CD4-positive, alpha-beta T cell treated with Interleukin-12 subunit alpha and Interleukin-12 subunit beta, for 1 hour (primary cell): ENCODE measurements around the gene PIEZO1.

ENCODE experiments used
- DNase-seq: peaks from one replicate; pipeline ENCODE4 v3.0.0-alpha.2; 2020

Gene PIEZO1

DNA sequence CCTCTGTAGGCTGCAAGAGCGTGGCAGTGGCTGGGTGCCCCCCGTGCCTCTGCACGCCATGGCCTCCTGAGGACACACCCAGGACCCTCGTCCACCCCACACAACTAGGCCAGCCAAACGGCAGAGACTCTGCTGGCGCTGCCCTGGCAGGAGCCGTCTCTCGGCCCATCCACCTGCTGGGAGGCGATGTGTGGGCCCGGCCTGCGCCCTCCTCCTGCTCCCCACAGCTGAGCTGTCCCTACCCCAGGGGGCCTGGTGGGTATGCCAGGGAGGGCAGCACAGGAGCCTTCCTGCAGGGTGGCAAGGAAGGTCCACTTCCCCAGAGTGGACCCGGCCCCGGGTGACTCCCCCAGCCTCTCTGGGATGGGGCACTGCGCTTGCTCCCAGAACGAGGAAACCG, 85.8 kb downstream of the PIEZO1 start:
- no peak for DNase-seq

DNA sequence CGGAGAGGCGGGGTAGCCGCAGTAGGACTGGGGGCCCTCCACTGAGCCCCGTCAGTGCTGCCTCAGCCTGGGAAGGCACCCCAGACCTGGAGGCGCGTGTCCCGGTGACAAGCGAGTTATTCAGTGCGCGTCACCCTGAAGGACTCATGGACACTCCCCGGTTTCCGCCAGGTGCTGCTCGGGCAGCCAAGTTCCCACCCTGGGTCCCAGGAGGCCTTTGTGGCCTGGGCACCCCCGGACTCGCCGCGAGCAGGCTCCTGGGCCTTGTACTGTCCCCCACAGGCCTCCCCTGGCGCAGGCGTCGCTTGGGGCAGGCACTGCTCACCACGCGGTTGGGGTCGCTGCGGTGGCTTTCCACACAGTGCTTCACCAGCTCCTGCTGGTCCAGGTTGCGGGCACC, 86.4 kb downstream of the PIEZO1 start:
- DNase-seq, result no peak

DNA sequence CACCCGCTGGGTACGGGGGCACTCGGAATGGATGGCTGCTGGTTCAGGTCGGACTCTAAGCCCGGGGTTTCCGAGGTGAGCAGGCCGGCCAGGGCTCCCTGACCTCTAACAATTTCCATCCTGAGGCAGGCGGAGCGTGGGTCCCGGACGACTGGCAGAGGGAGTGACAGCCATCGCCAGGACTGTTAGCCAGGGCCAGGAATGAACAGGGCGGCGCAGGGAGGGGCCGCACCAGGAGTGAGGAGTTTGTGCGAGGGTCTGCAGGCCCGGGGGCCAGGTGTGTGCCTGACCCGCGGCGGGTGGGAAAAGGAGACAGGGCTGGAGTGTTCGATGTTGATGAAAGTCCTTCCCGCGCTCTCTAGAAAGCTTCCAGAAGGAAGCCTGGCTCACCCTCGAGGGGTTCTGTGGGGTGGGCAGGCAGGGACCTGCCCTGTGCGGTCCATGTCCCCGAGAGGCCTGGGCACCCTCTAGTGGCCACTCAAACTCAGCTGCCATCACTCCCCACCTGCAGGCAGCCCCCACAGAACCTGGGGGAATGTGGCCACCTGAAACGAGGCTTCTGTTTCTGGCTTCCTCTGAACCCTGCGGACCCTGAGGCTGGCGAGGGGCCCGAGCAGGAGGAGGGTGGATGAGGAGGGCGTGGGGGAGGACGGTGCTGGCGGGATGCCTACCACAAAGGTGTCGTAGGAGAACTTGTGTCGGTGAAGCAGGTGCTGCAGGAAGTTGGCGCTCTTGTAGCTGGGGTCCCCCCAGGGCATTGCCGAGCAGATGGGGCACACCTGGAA, 87.0 kb downstream of the PIEZO1 start:
- peak; percentile 40 for DNase-seq

DNA sequence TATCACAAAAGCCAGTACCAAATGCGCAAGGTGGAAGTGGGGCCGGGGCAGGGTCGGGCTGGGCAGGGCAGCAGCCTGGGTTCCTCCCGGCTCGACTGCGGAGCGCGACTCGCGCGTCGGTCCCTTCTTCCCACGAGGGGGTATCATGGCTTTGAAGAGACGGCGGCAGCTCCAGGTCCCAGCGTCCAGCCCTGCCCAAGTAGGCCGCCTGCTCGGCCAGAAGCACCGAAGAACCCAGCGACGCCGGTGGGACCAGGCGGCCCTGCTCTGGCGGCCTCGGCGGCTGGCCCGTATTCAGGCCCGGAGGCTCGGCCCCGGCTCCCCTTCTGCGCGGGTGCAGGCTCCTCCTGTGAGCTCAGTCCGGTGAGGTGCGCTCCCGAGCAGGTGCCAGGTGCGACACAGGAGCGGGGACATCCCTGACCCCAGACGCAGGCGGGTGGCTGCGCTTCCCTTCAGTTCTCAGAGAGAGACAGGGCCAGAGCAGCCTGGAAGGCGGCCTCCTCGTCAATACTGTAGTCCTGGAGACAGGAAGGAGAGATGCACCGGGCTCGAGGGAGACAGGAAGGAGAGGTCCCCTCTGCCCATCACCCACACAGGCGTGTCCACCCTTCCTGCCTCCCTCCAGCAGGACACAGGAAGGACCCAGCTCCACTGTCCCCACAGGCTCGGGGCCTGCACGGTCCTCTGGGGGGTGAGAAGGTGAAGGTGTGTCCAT, 87.7 kb downstream of the PIEZO1 start:
- no peak for DNase-seq

DNA sequence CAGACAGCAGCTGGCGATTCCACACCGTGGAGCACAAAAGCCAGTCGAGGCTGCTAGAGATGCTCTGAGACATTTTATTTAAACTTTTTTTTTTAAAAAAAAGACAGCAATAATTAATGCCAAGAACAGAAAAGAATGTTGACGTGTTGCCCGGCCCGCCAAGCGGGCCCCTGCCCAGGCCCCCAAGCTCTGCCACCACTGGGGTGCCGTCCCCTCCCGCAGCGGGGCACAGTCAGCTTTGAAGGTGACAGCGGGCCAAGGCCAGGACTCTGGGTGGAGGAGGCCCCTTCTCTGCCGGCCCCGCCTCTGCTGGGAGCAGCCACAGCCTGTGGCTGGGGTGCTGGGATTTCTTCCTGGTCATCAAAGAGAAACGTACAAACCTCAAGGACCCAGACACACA, 88.6 kb downstream of the PIEZO1 start:
- DNase-seq, result no peak

DNA sequence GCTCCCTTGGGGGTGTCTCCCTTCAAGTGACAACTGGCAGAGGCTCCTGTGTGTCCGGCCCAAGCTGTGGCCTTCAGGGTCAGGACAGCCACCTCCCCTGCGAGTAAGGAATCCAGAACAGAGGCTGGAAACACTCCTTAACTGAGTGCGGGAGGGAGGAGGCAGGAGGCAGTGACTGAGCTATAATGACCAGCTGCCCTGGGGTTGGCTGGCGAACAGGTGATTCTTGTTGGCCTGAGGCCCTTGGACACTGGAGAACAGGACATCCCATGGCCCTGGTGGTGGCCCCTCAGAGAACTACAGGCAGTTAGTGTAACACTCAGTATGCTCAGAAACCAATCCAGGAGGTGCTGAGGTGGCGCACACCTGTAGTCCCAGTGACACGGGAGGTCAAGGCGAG, 89.3 kb downstream of the PIEZO1 start:
- DNase-seq, result no peak

DNA sequence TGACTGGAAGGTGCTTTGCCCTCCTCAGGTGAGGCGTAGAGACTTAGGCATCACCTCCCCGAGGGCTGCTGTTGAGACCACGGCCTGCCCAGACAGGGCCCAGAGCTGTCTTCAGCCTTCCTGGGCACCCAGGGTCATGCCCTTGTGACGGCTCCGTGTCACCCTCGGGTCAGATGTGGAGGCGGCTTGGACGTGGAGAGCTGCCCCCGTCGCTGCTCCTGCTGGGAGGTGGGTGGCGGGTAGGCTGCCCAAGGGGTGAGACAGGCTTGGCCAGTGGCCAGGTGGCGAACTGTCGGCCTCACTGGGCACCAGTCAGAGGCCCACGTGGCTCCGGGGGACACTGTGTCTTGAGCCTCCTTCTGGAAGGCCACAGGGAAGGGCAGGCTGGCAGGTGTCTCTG, 89.8 kb downstream of the PIEZO1 start:
- DNase-seq, result no peak

DNA sequence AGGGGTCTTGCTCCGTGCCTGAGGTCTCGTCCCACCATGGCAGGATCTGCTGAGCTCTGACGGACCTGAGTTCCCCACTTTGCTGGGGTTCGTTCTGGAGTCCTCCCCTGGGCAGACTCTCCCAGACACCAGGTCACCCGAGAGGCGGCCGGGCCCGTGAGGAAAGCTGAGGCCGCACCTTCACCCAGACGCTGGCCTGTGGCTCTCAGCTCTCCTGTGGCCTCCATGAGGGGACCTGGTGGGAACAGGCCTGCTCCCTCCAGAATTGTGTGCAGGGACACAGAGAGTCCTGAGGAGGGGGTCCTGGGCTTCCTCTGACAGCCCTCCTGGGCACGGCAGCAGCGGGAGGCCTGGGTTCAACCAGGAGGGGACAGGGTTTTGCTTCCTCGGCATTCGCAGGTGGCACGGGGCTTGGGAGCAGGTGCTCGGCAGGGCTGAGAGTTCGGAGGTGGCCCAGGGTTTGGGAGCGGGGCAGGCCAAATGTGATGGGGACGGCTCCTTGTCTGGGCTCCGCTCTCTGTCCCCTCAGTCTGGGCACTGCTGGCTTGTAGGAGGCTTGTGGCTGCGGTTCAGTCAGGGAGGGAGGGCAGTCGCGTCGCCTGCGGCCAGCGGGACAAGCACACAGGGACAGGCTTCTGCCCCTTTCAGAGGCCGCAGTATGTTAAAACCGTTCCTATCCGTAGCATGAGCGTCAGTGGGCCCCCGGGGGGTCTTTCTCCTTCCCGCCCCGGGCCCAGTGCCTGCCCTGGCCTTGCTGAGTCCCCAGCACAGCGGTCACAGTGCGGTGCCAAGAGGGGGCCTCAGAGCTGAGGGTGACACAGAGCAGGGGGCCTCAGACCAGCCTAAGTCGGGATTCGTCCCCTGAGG, 90.6 kb downstream of the PIEZO1 start:
- DNase-seq, result no peak

DNA sequence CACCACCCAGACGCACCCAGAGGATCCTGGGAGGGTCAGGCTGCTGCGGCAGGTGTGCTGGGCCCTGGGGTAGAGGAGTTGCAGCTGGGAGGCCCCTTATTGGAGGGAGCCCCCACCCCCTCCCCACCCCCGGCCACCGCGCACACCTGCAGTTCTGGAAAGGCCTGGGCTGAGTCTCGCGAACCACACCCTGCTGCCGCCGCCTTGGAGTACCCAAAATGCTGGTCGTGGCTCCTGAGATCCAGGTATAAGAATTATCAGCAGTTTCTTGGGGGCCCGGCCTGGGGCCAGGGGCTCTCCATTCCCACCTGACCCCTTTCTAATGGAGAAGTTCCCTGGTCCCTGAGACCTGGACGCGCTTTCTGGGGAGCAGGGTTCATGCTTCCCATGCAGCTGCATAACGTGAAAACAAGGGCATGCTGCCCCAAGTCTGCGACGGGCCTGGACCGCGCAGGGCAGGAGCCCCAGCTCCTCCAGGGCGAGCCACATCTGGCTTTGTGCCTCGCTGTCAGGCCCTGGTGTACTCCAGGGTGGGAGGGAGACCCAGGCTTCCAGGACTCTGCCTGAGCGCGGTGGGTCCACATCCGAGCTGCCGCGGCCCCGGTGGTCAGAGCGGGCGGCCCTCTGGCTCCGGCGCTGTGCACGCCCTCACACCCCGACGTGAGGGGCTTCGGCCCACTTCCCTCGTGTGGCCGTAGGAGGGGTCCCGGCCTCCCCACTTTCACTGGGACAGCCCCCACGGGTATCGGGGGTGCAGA, 91.4 kb downstream of the PIEZO1 start:
- no peak for DNase-seq

DNA sequence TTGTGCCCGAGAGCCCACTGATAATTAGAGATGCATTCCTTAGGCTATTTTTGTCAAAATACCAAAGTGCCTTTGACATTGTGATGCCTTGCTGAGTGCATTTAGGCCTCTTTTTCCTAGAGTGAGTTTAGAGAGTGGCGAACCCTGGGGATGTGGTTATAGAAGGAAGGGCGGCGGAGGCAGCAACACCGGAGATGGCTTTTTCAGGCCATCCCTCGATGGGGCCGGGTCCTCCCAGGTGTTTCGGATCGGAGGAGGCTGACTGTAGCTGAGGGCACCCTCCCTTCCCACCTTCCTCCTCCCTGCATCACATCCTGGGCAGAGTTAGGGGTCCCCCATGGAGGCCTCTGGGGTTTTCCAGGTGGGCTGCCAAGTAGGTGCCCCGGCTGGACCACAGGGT, 92.2 kb downstream of the PIEZO1 start:
- DNase-seq, result no peak

DNA sequence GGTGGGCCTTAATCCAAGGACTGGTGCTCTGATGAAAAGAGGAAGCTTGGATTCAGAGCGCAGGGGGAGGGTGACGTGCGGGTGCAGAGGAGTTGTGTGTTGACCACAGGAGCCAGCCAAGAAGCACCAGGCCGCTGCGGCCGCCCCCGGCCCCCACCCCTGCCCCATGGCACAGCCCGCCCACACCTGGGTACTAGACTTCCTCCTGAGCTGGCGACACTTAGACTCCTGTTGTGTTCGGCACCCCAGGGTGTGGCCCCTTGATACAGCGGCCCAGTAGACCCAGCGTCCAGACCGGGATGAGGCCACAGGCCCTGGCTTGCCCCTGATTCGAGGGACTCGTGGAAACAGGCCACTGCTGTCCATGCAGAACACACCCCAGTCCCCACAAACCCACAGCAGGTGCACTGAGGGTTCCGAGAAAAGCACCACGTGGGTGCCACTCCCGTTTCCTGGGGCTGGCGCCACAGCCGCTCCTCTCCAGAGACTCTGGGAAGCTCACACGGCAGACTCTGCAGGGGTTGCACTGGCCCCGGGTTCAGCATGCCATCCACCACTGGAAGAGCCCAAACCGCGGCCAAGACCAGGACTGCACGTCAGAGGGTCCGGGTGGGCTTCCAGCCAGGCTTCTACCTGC, 93.0 kb downstream of the PIEZO1 start:
- DNase-seq, result peak; percentile 40

DNA sequence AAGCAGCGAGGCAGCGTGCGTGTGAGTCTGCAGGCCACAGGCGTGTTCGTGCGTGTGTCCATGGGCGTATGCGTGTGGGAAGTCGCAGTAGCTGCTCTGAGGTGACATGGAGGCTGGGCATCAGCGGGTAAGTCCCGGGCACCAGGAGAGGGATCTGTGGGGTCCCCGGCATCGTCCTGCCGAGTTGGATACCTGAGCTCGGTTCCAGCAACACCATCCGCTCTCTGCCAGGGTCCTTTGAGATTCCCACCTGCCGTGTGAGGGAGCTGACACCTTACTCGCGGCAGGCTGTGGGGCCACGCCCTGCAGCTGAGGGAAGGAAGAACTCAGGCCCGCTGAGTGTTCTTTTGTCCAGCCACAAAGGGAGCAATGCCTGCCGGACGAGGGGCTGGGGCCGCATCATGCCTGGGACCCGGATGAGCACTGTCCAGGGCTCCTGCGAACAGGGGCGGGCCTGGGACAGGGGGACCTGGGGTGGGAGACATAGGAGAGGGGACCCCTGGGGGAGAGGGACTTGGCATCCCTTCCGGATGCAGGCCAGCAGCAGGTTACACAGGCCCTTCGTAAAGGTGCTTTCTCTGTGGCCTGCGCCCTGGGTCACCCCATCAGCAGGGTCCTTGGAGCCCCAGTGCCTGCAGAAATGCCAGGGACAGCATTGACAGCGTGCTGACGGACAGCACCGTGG, 93.7 kb downstream of the PIEZO1 start:
- no peak for DNase-seq

DNA sequence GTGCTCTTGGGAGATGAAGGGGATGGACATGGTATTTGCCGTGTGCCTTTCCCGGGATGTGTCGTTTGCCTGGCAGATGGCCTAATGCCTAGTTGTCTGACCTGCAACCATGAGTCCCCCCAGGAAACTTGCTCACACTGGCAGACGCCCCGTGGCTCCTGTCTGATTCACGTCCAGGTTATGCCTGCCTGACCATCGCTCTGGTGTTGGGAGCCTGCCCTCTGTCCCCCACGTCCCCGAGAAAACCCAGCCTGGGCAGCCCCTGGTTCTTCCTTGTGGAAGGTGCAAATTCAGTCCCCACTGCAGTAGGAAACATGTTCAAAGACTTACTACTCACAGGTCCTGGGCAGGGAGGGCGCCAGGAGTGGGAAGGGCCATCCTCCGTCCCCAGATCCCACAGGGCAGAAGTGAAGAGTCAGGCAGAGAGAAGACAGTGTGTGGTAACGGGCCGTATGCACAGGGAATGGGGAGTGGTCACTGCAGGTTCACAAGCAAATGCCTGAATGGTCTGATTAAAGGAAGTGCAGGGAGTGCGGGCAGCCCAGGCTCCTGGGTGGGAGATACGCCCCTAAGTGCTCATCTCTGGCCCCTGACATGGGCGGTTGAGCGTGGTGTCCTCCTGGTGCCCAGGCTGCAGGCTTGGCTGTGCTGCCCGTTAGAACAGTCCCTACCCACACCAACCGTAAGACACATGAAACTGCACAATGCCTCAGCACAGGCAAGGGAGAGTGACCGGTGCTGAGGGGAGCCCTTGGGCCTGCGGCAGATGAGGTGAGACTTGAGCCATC, 94.5 kb downstream of the PIEZO1 start:
- no peak for DNase-seq

DNA sequence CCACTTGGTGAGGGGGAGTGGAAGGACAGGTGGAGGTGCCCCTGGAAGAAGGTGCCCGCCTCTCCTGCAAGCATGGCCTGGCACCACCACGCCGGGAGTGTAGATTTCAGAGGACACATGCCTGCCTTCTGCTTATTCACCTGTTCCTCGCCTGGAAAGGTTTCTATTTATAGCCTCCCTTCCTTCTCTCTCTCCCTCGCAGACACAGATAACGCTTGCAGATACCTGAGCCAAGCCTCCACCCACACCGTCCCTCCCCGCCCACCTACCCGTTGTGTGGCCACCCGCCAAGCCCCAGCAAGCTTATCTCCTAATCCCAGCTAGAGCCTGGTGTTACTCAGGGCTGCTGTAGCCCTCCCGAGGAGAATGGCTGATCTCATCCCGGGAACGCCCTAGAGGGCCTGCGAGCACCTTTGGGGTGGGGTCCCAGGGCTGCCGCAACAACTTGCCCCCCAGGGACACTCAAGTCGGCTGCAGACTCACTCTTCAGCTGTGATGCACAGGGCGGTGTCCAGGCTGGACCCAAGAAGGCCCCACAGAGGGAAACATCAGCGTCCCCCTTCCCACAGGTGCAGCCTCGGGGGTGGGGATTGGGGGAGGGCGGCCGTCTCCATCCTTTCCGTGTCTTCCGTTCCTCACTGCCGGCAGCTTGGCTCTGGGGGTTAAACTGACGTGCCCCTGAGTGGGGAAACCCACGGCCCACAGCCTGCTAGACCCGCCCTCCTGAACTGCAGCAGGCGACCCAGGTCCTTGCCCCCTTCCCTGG, 96.8 kb downstream of the PIEZO1 start:
- no peak for DNase-seq

DNA sequence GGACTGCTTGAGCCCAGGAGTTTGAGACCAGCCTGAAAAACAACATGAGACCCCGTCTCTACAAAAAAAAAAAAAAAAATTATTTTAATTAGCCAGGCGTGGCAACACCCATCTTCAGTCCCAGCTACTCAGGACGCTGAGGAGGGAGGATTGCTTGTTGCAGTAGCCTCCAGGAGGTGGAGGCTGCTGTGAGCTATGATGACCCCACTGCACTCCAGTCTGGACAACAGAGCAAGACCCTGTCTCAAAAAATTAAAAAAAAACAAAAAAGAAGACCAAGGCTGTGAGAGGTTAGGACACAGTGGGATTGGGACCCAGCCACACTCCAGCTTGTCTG, 97.4 kb downstream of the PIEZO1 start:
- no peak for DNase-seq

DNA sequence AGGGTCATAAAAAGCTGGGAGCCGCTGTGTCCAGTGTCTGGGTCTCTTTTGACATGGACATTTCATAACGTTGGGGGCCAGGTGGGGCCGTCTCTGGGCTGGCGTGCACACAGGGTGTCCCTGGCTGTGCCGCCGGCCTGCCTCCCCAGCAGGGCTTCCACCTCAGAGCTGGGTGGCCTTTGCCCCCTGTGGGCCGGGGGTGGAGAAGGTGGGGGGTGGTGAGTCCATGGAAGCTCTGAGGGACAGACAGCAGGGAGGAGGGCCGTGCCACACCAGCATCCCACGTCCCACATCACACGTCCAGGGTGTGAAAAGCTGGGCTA, 97.8 kb downstream of the PIEZO1 start:
- DNase-seq, result no peak

DNA sequence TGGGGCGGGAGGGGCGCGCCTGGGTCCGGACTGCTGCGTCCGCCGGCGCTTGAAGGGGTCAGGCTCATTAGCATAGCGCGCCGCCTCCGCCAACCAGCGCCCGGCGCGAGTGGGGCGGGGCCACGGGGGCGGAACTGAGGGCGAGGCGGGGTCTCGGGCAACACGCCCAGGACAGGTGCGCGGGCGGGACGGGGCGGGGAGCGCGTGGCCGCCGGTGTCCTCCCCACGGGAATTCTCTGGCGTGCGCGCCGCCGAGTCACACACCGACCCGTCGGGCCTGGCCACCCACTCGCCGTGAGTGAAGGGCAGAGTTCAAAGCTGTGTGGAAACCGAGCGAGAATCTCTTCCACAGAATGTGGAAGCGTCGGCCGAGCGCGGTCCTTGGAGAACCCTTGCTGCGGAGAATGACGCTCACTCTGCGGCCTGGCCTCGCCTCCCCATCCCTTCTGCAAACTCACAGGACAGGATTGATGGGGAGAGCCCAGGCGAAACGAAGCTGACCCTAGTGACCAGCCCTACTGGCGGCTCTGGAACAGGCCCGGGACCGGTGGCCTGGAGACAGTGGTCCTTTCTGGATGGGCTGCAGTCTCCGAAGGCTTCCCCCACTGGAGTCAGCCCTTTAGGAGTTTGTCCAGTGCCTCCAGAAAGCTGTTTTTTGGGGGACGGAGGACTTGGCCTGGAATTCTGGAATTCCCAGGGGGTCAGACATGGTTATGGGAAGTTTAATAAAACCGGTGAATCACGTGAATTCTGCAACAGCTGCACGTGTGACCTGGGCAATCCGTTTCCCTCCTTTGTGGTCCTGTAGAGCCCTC, 98.4 kb downstream of the PIEZO1 start, which contains the start of gene SNAI3:
Gene SNAI3 (minus strand): TSS at position 69 of the 815 bp plus-strand sequence. CDS start 101 bp downstream, outside the sequence.
- peak; percentile 85 for DNase-seq

DNA sequence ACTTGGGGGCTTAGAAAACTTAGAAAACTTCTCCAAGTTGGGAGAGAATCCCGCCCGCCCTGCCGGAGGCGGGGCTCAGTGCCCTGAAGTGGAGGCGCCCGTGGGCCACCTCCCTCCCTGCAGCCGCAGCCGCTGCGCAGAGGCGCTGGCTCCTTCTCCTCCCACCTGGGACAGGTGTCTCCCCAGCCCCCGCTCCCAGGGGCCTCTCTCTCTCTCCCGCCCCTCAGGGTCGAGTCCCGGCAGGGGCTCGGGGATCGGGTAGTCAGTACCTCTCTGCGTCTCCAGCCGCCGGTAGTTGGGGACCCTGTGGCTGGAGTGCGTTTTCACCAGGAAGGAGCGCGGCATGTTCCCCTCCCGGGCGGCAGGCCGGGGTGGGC, 99.0 kb downstream of the PIEZO1 start:
- no peak for DNase-seq
